Keratinocyte (primary cell): ENCODE results near the gene PRICKLE3. TPM values are rescaled to one million over a fixed set of nuclear protein-coding genes. Genes with fewer than 3 reads are reported as not detected.

Source experiments
- DNase-seq: peaks from one replicate; pipeline ENCODE4 v3.0.0-alpha.2; 2011; ENCODE audit warnings: low read depth, missing footprints, low spot score
- FAIRE-seq: peaks from 2 replicates; lab custom pipeline; 2011; peaks lifted over from hg19 to GRCh38; lab: Jason Lieb, UNC
- H2AFZ ChIP-seq: 2 replicates; pipeline ENCODE4 v1.6.0; 2012; ENCODE audit warnings: low read length, control low read depth, inconsistent platforms; ENCODE audit not compliant: control insufficient read depth
- H3K27ac ChIP-seq: 2 replicates; pipeline ENCODE4 v1.5.1; 2011; ENCODE audit warnings: low read length; ENCODE audit not compliant: control insufficient read depth, insufficient read depth
- H3K27me3 ChIP-seq: 3 replicates; pipeline ENCODE4 v1.6.0; 2011; ENCODE audit warnings: low read length; ENCODE audit not compliant: control insufficient read depth, insufficient read depth; ENCODE audit errors: extremely low read depth
- H3K36me3 ChIP-seq, 2 experiments: 2 replicates in 1 of 2; 3 replicates in 1 of 2; pipeline ENCODE4 v1.5.1; 2011; ENCODE audit warnings: low read length in 2 of 2, mild to moderate bottlenecking in 1 of 2; ENCODE audit not compliant: control insufficient read depth in 2 of 2, insufficient read depth in 2 of 2; ENCODE audit errors: extremely low read depth in 1 of 2
- H3K4me1 ChIP-seq: 3 replicates; pipeline ENCODE4 v1.5.1; 2011; ENCODE audit warnings: low read length; ENCODE audit not compliant: control insufficient read depth, insufficient read depth; ENCODE audit errors: extremely low read depth
- H3K4me2 ChIP-seq: 3 replicates; pipeline ENCODE4 v1.6.0; 2011; ENCODE audit warnings: low read depth, low read length; ENCODE audit not compliant: control insufficient read depth, insufficient read depth; ENCODE audit errors: extremely low read depth
- H3K4me3 ChIP-seq, 3 experiments: fragments of 200-600 bp in 1 of 3; sonication (generic) in 1 of 3; 2 replicates in 2 of 3; 3 replicates in 1 of 3; pipeline ENCODE4 v1.5.1; 2011 to 2016; ENCODE audit warnings: low read length in 3 of 3, mild to moderate bottlenecking in 3 of 3, control low read depth in 2 of 3, inconsistent platforms in 1 of 3, low read depth in 1 of 3, mixed read lengths in 1 of 3, mixed run types in 1 of 3, moderate library complexity in 1 of 3; ENCODE audit not compliant: control insufficient read depth in 2 of 3, insufficient read depth in 2 of 3; ENCODE audit errors: extremely low read depth in 1 of 3
- H3K79me2 ChIP-seq: 2 replicates; pipeline ENCODE4 v1.6.0; 2012; ENCODE audit warnings: low read length; ENCODE audit not compliant: control insufficient read depth, insufficient read depth
- H3K9ac ChIP-seq: 3 replicates; pipeline ENCODE4 v1.6.0; 2011; ENCODE audit warnings: low read length; ENCODE audit not compliant: control insufficient read depth, insufficient read depth; ENCODE audit errors: extremely low read depth
- H3K9me1 ChIP-seq: 3 replicates; pipeline ENCODE4 v1.6.0; 2011; ENCODE audit warnings: low read length; ENCODE audit not compliant: control insufficient read depth, insufficient read depth; ENCODE audit errors: extremely low read depth
- H3K9me3 ChIP-seq: 2 replicates; pipeline ENCODE4 v1.5.1; 2012; ENCODE audit warnings: low read depth, low read length; ENCODE audit not compliant: control insufficient read depth
- H4K20me1 ChIP-seq: 3 replicates; pipeline ENCODE4 v1.6.0; 2011; ENCODE audit warnings: low read length; ENCODE audit not compliant: control insufficient read depth, insufficient read depth; ENCODE audit errors: extremely low read depth
- CTCF ChIP-seq, 3 experiments: IDR thresholded peaks in 1 of 3; conservative IDR thresholded peaks in 1 of 3; optimal IDR thresholded peaks in 1 of 3; 2 replicates in 2 of 3; 3 replicates in 1 of 3; pipeline versions ENCODE3 to v1.5.1; 2011; ENCODE audit warnings: low read length in 3 of 3, mild to moderate bottlenecking in 3 of 3, moderate library complexity in 2 of 3, control low read depth in 1 of 3, inconsistent platforms in 1 of 3; ENCODE audit not compliant: insufficient read depth in 2 of 3; ENCODE audit errors: extremely low read depth in 1 of 3
- EZH2 ChIP-seq: IDR thresholded peaks from one replicate; pipeline ENCODE4 v1.6.1; 2012; ENCODE audit warnings: inconsistent platforms, mild to moderate bottlenecking, low read length, moderate library complexity
- dilution Hi-C: fragments of 300-500 bp; cut with MboI; formaldehyde crosslinking; loops from one replicate; pipeline ENCODE4 v1.7.0; 2020; ENCODE audit warnings: low sequenced_read_pairs; ENCODE audit not compliant: extremely low pct_ligation_motif_present
- polyA plus RNA-seq, 5 experiments: library from polyadenylated mRNA; depleted of rRNA in 3 of 5; stranded (reverse) in 3 of 5; stranded (forward) in 1 of 5; unstranded in 1 of 5; fragments of >200 nt; gene quantifications; 1 replicate in 1 of 5; 2 replicates in 3 of 5; 3 replicates in 1 of 5; pipeline versions ENCODE4 v1.2.1 to v1.2.3, GENCODE V29; 2011 to 2012; ENCODE audit warnings: missing spikeins in 2 of 5, low read depth in 1 of 5, low replicate concordance in 1 of 5

The PRICKLE3 gene
- polyA plus RNA-seq, 1 donor (not counting 4 experiments of a cell fraction or from before 2014, with no cell fraction given) = 8.7 TPM

GRCh38 chrX:49228185-49228584 is 42.0 kb upstream of the PRICKLE3 start:
- Histone ChIP-seq H2AFZ (no peak overlapping the region), H3K27me3 (no peaks in the 10 kb centered on the region), H3K4me1 (no peaks in the 10 kb centered on the region), H4K20me1 (no peaks in the 10 kb centered on the region), H3K4me3 (no peak overlapping the region), H3K4me2 (no peak overlapping the region), H3K9me1 (no peaks in the 10 kb centered on the region), H3K36me3 (no peaks in the 10 kb centered on the region), H3K9me3 (no peaks in the 10 kb centered on the region), H3K9ac (no peak overlapping the region), H3K79me2 (no peaks in the 10 kb centered on the region), H3K27ac (no peak overlapping the region)
- FAIRE-seq (no peak), DNase-seq (no peak)
- dilution Hi-C loops = no loop called here
- TF ChIP-seq EZH2 (no peak), CTCF (optimal IDR thresholded peaks at IDR 0.05 in 1 of 3, IDR thresholded peaks at IDR 0.05 in 1 of 3, conservative IDR thresholded peaks at IDR 0.05 in 1 of 3; ENCODE audit: extremely low read depth in 1 of 3, insufficient read depth in 2 of 3, low read length in 3 of 3) (no peak)

GRCh38 chrX:49227726-49228125 is 41.6 kb upstream of the PRICKLE3 start:
- H2AFZ ChIP-seq = no peak overlapping the region
- no peaks in the 10 kb centered on the region for H3K79me2 ChIP-seq
- no peaks in the 10 kb centered on the region for H3K9me3 ChIP-seq
- H3K27me3 ChIP-seq = no peaks in the 10 kb centered on the region
- no peak overlapping the region for H3K9ac ChIP-seq
- TF ChIP-seq CTCF (optimal IDR thresholded peaks at IDR 0.05 in 1 of 3, IDR thresholded peaks at IDR 0.05 in 1 of 3, conservative IDR thresholded peaks at IDR 0.05 in 1 of 3; ENCODE audit: extremely low read depth in 1 of 3, insufficient read depth in 2 of 3, low read length in 3 of 3) = no peak
- no peak for TF ChIP-seq EZH2
- DNase-seq (no peak), FAIRE-seq (no peak)
- no peaks in the 10 kb centered on the region for H3K36me3 ChIP-seq
- dilution Hi-C loops = no loop called here
- H3K4me2 ChIP-seq = no peak overlapping the region
- no peaks in the 10 kb centered on the region for H4K20me1 ChIP-seq
- no peaks in the 10 kb centered on the region for H3K9me1 ChIP-seq
- H3K4me1 ChIP-seq = no peaks in the 10 kb centered on the region
- no peak overlapping the region for H3K27ac ChIP-seq
- no peak overlapping the region for H3K4me3 ChIP-seq
